ENCODE data around the gene NUDT3.
"Not testable (repeated sequence)": the region's sequence is repeated elsewhere in the genome, so short reads cannot be mapped to it uniquely, and the experiment has no call there.

NUDT3 gene

DNA sequence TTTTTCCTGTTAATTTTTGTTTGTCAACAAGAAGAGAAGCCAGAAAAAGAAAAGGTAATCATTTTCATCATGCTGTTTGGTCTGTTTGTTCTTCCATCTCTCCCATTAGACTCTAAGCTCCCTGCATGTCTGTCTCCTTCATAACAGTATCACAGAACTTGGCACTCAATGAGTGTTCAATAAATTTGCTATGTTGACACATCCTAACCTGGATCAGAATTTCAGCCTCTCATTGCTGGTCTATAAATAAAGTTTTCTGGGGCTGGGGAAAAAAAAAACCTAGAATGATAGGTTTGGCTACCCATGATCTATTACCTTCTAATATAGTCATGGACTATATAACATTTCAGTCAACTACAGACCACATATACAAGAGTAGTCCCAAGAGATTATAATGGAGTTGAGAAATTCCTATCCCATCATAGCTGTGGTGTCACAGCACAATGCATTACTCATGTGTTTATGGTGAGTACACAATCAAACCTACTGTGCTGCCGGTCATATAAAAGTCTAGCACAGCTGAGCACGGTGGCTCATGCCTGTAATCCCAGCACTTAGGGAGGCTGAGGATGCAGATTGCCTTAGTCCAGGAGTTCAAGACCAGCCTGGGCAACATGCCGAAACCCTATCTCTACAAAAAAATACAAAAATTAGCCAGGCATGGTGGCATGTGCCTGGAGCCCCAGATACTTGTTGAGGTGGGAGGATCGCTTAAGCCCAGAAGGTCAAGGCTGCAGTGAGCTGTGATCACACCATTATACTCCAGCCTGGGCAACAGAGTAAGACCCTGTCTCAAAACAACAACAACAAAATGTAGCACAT, 5.9 kb downstream of the NUDT3 start:
- peak; percentile 40 for DNase-seq (ENCODE audit: insufficient read length, low spot score)
- no peak for TF ChIP-seq POLR2A (IDR thresholded peaks at IDR 0.05; ENCODE audit: low read depth, low read length)
- peak; percentile 91 for FAIRE-seq

- TF ChIP-seq POLR2A (IDR thresholded peaks at IDR 0.05; ENCODE audit: low read depth, low read length) = no peak
- FAIRE-seq = no peak
- no peak for DNase-seq (ENCODE audit: insufficient read length, low spot score)
These were observed 6.7 kb downstream of the NUDT3 start for GRCh38 chr6:34385793-34386195.

- DNase-seq (ENCODE audit: insufficient read length, low spot score) = no peak
- no peak for TF ChIP-seq POLR2A (IDR thresholded peaks at IDR 0.05; ENCODE audit: low read depth, low read length)
- FAIRE-seq = no peak
These were observed 7.9 kb downstream of the NUDT3 start for GRCh38 chr6:34384321-34385153.

DNA sequence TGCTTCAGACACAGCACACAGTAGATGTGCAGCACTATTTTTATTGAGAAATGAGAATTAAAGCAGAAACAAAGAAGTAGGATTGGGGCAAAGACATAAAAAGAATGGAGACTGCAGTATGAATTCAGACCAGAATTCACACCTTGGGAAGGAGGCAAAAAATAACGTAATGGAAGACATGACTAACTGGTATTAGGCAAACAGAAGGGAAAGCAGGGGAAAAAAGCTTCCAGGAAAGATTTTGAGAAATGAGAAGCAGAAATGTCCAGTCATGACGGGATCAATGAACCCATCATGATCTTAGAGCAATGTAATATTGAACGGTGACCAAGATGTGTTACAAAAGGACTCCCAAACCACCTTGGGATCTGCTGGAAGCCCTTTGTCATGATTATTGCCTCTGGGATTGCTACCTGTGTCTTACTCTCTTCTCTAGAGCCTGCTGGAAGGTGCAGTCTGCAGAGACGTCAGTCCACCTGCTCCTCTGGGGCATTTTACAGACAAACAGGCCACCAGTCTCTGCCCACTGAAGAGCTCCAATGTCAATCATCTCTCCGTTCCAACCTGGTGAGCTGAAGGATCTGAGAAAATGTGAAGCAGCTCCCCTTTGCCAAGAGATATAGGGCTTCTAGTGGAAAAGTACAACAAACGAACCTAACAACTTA, 8.7 kb downstream of the NUDT3 start:
- no peak for TF ChIP-seq POLR2A (IDR thresholded peaks at IDR 0.05; ENCODE audit: low read depth, low read length)
- FAIRE-seq (no peak), DNase-seq (ENCODE audit: insufficient read length, low spot score) (no peak)

- no peak for TF ChIP-seq POLR2A (IDR thresholded peaks at IDR 0.05; ENCODE audit: low read depth, low read length)
- no peak for FAIRE-seq
- DNase-seq (ENCODE audit: insufficient read length, low spot score) = no peak
These were observed 9.3 kb downstream of the NUDT3 start for GRCh38 chr6:34383161-34383631.

- DNase-seq (ENCODE audit: insufficient read length, low spot score) (no peak), FAIRE-seq (no peak)
- no peak for TF ChIP-seq POLR2A (IDR thresholded peaks at IDR 0.05; ENCODE audit: low read depth, low read length)
These were observed 11.4 kb downstream of the NUDT3 start for GRCh38 chr6:34381081-34381480.

GRCh38 chr6:34378470-34378869, 14.0 kb downstream of the NUDT3 start:
- FAIRE-seq = no peak
- TF ChIP-seq POLR2A (IDR thresholded peaks at IDR 0.05; ENCODE audit: low read depth, low read length) = no peak
- no peak for DNase-seq (ENCODE audit: insufficient read length, low spot score)

DNA sequence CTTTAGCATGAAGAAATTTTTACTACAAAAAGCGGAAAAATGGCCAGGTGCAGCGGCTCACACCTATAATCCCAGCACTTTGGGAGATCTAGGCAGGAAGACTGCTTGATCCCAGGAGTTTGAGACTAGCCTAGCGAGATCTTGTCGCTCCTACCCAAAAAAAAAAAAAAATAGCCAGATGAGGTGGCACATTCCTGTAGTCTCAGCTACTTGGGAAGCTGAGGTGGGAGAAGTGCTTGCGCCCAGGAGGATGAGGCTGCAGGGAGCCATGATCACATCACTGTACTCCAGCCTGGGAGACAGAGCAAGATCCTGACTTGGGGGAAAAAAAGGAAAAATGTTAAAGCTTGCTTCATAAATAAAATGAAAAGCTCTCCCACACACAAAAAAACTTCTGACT, 14.5 kb downstream of the NUDT3 start:
- DNase-seq (ENCODE audit: insufficient read length, low spot score) = no peak
- no peak for TF ChIP-seq POLR2A (IDR thresholded peaks at IDR 0.05; ENCODE audit: low read depth, low read length)
- FAIRE-seq = no peak

GRCh38 chr6:34377571-34377970, 14.9 kb downstream of the NUDT3 start:
- not testable (repeated sequence) for FAIRE-seq; DNase-seq (ENCODE audit: insufficient read length, low spot score)

DNA sequence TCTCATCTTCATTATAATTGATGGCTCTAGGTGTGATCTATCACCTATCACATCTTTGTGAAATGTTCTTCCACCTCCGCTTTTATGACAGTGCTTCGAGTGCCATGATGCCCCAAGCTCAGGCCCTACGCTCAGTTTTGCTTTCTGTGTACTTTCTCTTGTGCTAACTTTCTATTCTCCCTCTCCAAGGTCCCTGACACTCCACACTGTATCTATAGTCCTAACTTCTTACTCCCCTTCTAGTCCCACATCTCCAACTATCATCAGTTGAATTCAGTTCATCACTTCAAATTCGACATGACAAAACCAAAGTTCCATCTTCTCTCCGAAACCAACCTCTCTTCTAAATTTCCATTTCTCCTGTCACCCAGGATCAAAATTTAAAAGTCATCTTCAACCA, 16.6 kb downstream of the NUDT3 start:
- DNase-seq (ENCODE audit: insufficient read length, low spot score) (no peak), FAIRE-seq (no peak)
- no peak for TF ChIP-seq POLR2A (IDR thresholded peaks at IDR 0.05; ENCODE audit: low read depth, low read length)

DNA sequence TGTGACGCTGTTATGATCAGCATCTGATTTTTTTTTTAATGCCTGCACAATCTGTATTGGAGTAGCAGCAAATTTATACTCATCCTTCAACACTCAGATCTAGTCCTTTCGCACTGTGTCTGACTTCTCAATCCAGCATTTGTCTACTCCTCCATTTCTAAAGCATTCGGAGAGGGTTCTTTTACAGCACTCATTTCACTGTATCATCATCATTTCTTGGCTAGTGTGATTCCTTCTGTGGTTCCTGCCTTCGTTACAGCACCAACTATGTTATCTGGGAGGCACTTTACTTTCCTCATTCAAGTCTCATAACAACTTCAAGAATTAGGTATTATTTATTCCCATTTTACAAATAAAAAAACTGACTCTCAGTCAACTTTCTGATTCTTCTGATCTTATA, 18.0 kb downstream of the NUDT3 start:
- DNase-seq (ENCODE audit: insufficient read length, low spot score) (no peak), FAIRE-seq (no peak)
- no peak for TF ChIP-seq POLR2A (IDR thresholded peaks at IDR 0.05; ENCODE audit: low read depth, low read length)

DNA sequence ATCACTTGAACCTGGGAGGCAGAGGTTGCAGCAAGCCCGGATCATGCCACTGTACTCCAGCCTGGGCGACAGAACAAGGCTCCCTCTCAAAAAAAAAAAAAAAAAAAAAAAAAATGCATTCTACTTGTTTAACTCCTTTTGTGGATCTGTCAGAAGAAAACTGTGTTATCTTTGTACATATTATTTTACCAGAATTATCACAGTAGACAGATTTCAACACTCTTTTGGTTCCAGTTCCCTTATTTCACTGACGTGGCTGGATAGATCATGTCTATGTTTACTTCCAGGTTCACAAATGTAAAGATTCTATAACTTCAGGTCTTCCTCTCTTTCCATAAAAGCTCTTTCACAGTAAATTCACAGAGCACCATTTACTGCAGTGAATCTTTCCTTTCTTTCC, 18.4 kb downstream of the NUDT3 start:
- TF ChIP-seq POLR2A (IDR thresholded peaks at IDR 0.05; ENCODE audit: low read depth, low read length) = no peak
- FAIRE-seq = no peak
- DNase-seq (ENCODE audit: insufficient read length, low spot score) = no peak

GRCh38 chr6:34373511-34373910, 19.0 kb downstream of the NUDT3 start:
- DNase-seq (ENCODE audit: insufficient read length, low spot score) (no peak), FAIRE-seq (no peak)
- no peak for TF ChIP-seq POLR2A (IDR thresholded peaks at IDR 0.05; ENCODE audit: low read depth, low read length)

DNA sequence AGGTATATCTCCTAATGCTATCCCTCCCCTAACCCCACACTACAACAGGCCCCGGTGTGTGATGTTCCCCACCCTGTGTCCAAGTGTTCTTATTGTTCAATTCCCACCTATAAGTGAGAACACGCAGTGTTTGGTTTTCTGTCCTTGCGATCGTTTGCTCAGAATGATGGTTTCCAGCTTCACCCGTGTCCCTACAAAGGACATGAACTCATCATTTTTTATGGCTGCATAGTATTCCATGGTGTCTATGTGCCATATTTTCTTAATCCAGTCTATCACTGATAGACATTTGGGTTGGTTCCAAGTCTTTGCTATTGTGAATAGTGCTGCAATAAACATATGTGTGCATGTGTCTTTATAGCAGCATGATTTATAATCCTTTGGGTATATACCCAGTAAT, 20.6 kb downstream of the NUDT3 start:
- not testable (repeated sequence) for DNase-seq (ENCODE audit: insufficient read length, low spot score); FAIRE-seq
